ENCODE measurements around the gene OPCML. TPM values are rescaled to one million over a fixed set of nuclear protein-coding genes. Genes with fewer than 3 reads are reported as not detected.

The OPCML gene
- total and polyA plus RNA-seq, 2 donors (not counting 1 experiment from before 2014, with no cell fraction given), result not detected

DNA sequence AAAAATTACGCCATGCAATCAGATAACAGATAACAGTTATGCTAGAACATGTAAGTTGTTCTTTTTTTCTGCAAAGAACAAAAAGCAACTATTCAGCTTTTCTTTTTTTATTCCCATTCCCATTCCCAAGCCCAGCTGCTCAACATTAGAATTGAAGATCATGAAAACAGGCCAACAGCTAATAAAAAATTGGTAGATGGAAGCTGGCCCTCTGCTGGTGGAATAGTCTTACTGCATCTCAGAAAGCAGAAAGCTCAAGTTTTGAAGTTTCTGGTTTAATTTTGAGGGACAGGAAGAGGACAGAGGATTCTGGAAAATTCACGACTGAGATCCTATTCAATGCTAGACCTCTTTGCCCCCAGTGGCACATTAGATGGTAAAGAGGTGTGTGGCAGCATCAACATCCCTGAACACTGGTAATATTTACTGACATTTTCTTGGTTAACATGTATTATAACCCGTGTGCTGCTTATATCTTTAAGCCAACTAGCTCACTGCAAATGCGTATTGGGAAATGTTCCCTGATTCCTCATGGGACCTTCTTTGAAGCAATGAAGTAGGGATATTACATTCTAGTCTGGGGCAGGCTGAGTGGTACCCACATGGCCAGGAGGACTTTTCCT lies 591.2 kb downstream of the OPCML start:
- no peak for DNase-seq
- no peaks in the 10 kb centered on the region for H4K20me1 ChIP-seq (ENCODE audit: control insufficient read depth, insufficient read depth, low read length, poor library complexity, severe bottlenecking)

DNA sequence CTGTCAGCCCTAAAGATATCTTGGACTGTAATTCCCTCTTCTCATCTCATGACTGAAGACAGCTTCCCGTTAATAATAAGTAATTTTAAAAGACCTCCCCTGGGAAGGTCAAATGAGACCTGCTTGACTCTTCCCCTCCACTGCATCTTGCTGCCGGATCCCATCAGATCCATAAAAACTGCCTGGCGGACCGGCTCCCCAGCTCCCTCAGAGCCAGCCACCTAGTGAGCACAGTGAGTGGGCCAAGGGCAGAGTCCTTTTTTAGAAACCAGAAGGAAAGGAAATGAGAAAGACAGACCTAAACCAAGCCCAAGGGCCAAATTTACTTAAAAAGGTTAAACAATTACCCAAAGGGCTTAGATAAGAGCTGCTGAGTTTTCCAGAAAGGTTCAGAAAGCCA lies 595.3 kb downstream of the OPCML start:
- ATAC-seq (ENCODE audit: low read depth), result no peak
- H3K4me1 Mint-ChIP-seq, result no peaks in the 10 kb centered on the region
- H3K4me3 ChIP-seq (ENCODE audit: control extremely low read depth in 1 of 5, extremely low read depth in 1 of 5, insufficient read depth in 1 of 5, low read depth in 2 of 5, low read length in 4 of 5), result no peak overlapping the region

More for the DNA sequence above, 591.2 kb downstream of the OPCML start:
- Histone ChIP-seq H3K4me2 (replicated peaks; ENCODE audit: low read depth, low read length, poor library complexity, severe bottlenecking) (no peak overlapping the region), H3K9me3 (ENCODE audit: control extremely low read depth in 1 of 3, control insufficient read depth in 2 of 3, insufficient read depth in 1 of 3, low read length in 2 of 3) (no peaks in the 10 kb centered on the region), H3K9ac (ENCODE audit: low read length) (no peak overlapping the region), H3K4me1 (ENCODE audit: control insufficient read depth in 2 of 2, insufficient read depth in 2 of 2, low read length in 2 of 2) (no peaks in the 10 kb centered on the region), H3K36me3 (replicated peaks in 1 of 2; ENCODE audit: control extremely low read depth in 1 of 2, control insufficient read depth in 1 of 2, extremely low read depth in 1 of 2, insufficient read depth in 2 of 2, low read length in 1 of 2) (no peaks in the 10 kb centered on the region), H2AFZ (ENCODE audit: insufficient read depth, low read depth, low read length, poor library complexity, severe bottlenecking) (no peak overlapping the region), H3K4me3 (ENCODE audit: control extremely low read depth in 1 of 5, extremely low read depth in 1 of 5, insufficient read depth in 1 of 5, low read depth in 2 of 5, low read length in 4 of 5) (no peak overlapping the region), H3K27me3 (replicated peaks in 1 of 4; ENCODE audit: control extremely low read depth in 1 of 4, control insufficient read depth in 3 of 4, insufficient read depth in 4 of 4, low read length in 3 of 4) (peaks cover 0 to 15% (median 6%) of the 10 kb centered on the region in 4 experiments), H3K79me2 (ENCODE audit: control insufficient read depth, insufficient read depth, low read length) (no peaks in the 10 kb centered on the region), H3K27ac (ENCODE audit: low read length in 2 of 2) (no peak overlapping the region)
- whole genome bisulfite sequencing (ENCODE audit: insufficient coverage), result no CpG with 5 or more reads among the region's 4 CpGs
- H3K27me3 Mint-ChIP-seq, result peaks cover 30% of the 10 kb centered on the region
- intact Hi-C loops (cut with micrococcal nuclease), result no loop called here
- H3K9me3 Mint-ChIP-seq (ENCODE audit: insufficient read depth), result no peaks in the 10 kb centered on the region
- H3K27ac Mint-ChIP-seq, result no peak overlapping the region
- no peak for TF ChIP-seq EZH2 (IDR thresholded peaks at IDR 0.05; ENCODE audit: borderline replicate concordance, insufficient read depth, low read depth, low read length, poor library complexity, severe bottlenecking)
- TF ChIP-seq, protein P1, sequence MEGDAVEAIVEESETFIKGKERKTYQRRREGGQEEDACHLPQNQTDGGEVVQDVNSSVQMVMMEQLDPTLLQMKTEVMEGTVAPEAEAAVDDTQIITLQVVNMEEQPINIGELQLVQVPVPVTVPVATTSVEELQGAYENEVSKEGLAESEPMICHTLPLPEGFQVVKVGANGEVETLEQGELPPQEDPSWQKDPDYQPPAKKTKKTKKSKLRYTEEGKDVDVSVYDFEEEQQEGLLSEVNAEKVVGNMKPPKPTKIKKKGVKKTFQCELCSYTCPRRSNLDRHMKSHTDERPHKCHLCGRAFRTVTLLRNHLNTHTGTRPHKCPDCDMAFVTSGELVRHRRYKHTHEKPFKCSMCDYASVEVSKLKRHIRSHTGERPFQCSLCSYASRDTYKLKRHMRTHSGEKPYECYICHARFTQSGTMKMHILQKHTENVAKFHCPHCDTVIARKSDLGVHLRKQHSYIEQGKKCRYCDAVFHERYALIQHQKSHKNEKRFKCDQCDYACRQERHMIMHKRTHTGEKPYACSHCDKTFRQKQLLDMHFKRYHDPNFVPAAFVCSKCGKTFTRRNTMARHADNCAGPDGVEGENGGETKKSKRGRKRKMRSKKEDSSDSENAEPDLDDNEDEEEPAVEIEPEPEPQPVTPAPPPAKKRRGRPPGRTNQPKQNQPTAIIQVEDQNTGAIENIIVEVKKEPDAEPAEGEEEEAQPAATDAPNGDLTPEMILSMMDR (IDR thresholded peaks at IDR 0.05), result peak; percentile 93
- ChIA-PET CTCF (interaction anchor here (1.3 to 2.6 kb wide), 8 partner anchors 8 to 1877 kb away, joined by 4 to 10 read pairs (median 7); no protein-coding TSS in a partner anchor), POLR2A (no interaction called here)
- no peak overlapping the region for H3K4me3 Mint-ChIP-seq
- peaks cover 2% of the 10 kb centered on the region for H3K4me1 Mint-ChIP-seq
- ATAC-seq (ENCODE audit: low read depth), result no peak

More for the DNA sequence above, 595.3 kb downstream of the OPCML start:
- Histone ChIP-seq H3K27ac (ENCODE audit: low read length in 2 of 2) (no peak overlapping the region), H3K9me3 (ENCODE audit: control extremely low read depth in 1 of 3, control insufficient read depth in 2 of 3, insufficient read depth in 1 of 3, low read length in 2 of 3) (no peaks in the 10 kb centered on the region), H3K4me2 (replicated peaks; ENCODE audit: low read depth, low read length, poor library complexity, severe bottlenecking) (no peak overlapping the region), H3K79me2 (ENCODE audit: control insufficient read depth, insufficient read depth, low read length) (no peaks in the 10 kb centered on the region), H4K20me1 (ENCODE audit: control insufficient read depth, insufficient read depth, low read length, poor library complexity, severe bottlenecking) (no peaks in the 10 kb centered on the region), H3K36me3 (replicated peaks in 1 of 2; ENCODE audit: control extremely low read depth in 1 of 2, control insufficient read depth in 1 of 2, extremely low read depth in 1 of 2, insufficient read depth in 2 of 2, low read length in 1 of 2) (no peaks in the 10 kb centered on the region), H2AFZ (ENCODE audit: insufficient read depth, low read depth, low read length, poor library complexity, severe bottlenecking) (no peak overlapping the region), H3K27me3 (replicated peaks in 1 of 4; ENCODE audit: control extremely low read depth in 1 of 4, control insufficient read depth in 3 of 4, insufficient read depth in 4 of 4, low read length in 3 of 4) (peaks cover 0 to 5% (median 0%) of the 10 kb centered on the region in 4 experiments), H3K9ac (ENCODE audit: low read length) (no peak overlapping the region), H3K4me1 (ENCODE audit: control insufficient read depth in 2 of 2, insufficient read depth in 2 of 2, low read length in 2 of 2) (no peaks in the 10 kb centered on the region)
- 83% methylated on average over 4 of the region's 4 CpGs for WGBS (ENCODE audit: insufficient coverage)
- TF ChIP-seq, protein P1 (IDR thresholded peaks at IDR 0.05), result no peak
- no peak for TF ChIP-seq EZH2 (IDR thresholded peaks at IDR 0.05; ENCODE audit: borderline replicate concordance, insufficient read depth, low read depth, low read length, poor library complexity, severe bottlenecking)
- Mint-ChIP-seq H3K27me3 (peaks cover 7% of the 10 kb centered on the region), H3K27ac (no peak overlapping the region), H3K9me3 (ENCODE audit: insufficient read depth) (no peaks in the 10 kb centered on the region), H3K4me3 (no peak overlapping the region)
- POLR2A ChIA-PET, result no interaction called here
- no peak for DNase-seq
- intact Hi-C loops (cut with micrococcal nuclease), result no loop called here
- CTCF ChIA-PET, result no interaction called here
